Thyroid gland (tissue), 4 donors: ENCODE measurements around the gene GAB4.

Source experiments
- POLR2A ChIP-seq, 2 donors: fragments of 450-650 bp; IDR thresholded peaks; one replicate each; pipeline ENCODE4 v1.6.1; 2017; ENCODE audit warnings: antibody characterized with exemption in 2 of 2, mild to moderate bottlenecking in 2 of 2, moderate library complexity in 1 of 2
- TF ChIP-seq, protein P1 (sequence below), 6 experiments: fragments of 200-600 bp in 3 of 6; fragments of 450-650 bp in 3 of 6; sonication (generic) in 3 of 6; IDR thresholded peaks; one replicate each; pipeline ENCODE4 v1.5.1; 2016 to 2019; ENCODE audit warnings: antibody characterized with exemption in 6 of 6, mild to moderate bottlenecking in 2 of 6, inconsistent platforms in 1 of 6, moderate library complexity in 1 of 6

DNA sequence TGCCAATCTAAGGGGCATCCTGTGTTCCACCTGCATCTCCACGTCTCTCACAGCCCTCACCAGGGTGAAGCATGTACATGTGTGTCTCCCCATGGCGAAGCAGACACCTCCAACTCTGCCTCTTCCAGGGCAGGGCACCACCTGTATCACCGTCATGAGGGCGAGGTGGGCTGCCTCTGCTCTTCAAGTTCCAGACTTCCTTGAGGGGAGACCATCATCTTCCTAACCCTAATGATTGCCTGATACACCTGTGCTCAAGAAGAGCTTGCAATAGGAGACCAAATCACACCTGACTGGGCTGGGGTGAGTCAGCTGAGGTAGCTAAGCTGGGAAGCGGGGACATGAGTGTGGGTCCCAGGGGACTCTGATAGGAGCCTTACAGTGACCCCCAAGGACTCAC, 43.7 kb downstream of the GAB4 start:
- TF ChIP-seq, protein P1, sequence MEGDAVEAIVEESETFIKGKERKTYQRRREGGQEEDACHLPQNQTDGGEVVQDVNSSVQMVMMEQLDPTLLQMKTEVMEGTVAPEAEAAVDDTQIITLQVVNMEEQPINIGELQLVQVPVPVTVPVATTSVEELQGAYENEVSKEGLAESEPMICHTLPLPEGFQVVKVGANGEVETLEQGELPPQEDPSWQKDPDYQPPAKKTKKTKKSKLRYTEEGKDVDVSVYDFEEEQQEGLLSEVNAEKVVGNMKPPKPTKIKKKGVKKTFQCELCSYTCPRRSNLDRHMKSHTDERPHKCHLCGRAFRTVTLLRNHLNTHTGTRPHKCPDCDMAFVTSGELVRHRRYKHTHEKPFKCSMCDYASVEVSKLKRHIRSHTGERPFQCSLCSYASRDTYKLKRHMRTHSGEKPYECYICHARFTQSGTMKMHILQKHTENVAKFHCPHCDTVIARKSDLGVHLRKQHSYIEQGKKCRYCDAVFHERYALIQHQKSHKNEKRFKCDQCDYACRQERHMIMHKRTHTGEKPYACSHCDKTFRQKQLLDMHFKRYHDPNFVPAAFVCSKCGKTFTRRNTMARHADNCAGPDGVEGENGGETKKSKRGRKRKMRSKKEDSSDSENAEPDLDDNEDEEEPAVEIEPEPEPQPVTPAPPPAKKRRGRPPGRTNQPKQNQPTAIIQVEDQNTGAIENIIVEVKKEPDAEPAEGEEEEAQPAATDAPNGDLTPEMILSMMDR (IDR thresholded peaks at IDR 0.05) = no peak
- TF ChIP-seq POLR2A (IDR thresholded peaks at IDR 0.05) = no peak
